Tibial artery (tissue), 4 donors: ENCODE measurements around the gene GPATCH4.

Source experiments
- DNase-seq, 2 donors: peaks; one replicate each; pipeline ENCODE4 v3.0.0-alpha.2; 2019
- H3K27ac ChIP-seq, 2 donors: fragments of 200-600 bp; sonication (generic) in 1 of 2; 1 replicate in 1 of 2; 2 replicates in 1 of 2; pipeline ENCODE4 v1.5.1; 2018 to 2019; ENCODE audit warnings: mild to moderate bottlenecking in 1 of 2
- H3K27me3 ChIP-seq, 2 donors: fragments of 200-600 bp; sonication (generic) in 1 of 2; one replicate each; pipeline versions ENCODE4 v1.5.1 to v1.6.0; 2016 to 2019
- H3K36me3 ChIP-seq, 3 donors: fragments of 200-600 bp; sonication (generic) in 2 of 3; one replicate each; pipeline ENCODE4 v1.5.1; 2016 to 2019; ENCODE audit warnings: mild to moderate bottlenecking in 2 of 3
- H3K4me1 ChIP-seq, 4 donors: fragments of 200-600 bp; sonication (generic) in 2 of 4; 1 replicate in 3 of 4; 2 replicates in 1 of 4; pipeline ENCODE4 v1.5.1; 2016 to 2019
- H3K4me3 ChIP-seq, 2 donors: fragments of 200-600 bp; sonication (generic) in 1 of 2; 1 replicate in 1 of 2; 2 replicates in 1 of 2; pipeline ENCODE4 v1.5.1; 2018 to 2019; ENCODE audit warnings: mild to moderate bottlenecking in 2 of 2
- H3K9me3 ChIP-seq, 3 donors: fragments of 200-600 bp; sonication (generic) in 1 of 3; one replicate each; pipeline ENCODE4 v1.5.1; 2016 to 2019
- intact Hi-C: fragments of 100-400 bp; cut with DNase I; formaldehyde crosslinking; loops from one replicate; pipeline ENCODE4 v1.15.0; 2023; ENCODE audit warnings: low total_unique reads
- TF ChIP-seq, protein P1 (sequence below), 2 experiments: fragments of 200-600 bp in 1 of 2; fragments of 450-650 bp in 1 of 2; IDR thresholded peaks; one replicate each; pipeline ENCODE4 v1.5.1; 2017 to 2019; ENCODE audit warnings: antibody characterized with exemption in 2 of 2, mild to moderate bottlenecking in 1 of 2, moderate library complexity in 1 of 2

Gene GPATCH4

DNA sequence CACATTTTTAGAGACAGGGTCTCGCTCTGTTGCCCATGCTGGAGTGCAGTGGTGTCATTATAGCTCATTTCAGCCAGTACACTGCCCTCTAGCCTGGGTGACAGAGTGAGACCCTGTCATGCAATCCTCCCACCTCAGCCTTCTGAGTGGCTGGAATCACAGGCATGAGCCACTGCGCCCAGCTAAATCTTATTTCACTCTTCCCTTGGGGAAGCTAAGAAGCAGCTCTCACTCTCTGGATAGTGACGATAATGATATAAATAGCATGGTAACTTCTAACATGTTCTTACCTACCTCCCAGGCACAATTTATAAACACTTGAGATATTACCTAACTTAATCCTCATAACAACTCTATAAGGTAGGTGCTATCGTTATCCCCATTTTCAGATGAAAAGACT lies 53.8 kb downstream of the GPATCH4 start:
- TF ChIP-seq, protein P1, sequence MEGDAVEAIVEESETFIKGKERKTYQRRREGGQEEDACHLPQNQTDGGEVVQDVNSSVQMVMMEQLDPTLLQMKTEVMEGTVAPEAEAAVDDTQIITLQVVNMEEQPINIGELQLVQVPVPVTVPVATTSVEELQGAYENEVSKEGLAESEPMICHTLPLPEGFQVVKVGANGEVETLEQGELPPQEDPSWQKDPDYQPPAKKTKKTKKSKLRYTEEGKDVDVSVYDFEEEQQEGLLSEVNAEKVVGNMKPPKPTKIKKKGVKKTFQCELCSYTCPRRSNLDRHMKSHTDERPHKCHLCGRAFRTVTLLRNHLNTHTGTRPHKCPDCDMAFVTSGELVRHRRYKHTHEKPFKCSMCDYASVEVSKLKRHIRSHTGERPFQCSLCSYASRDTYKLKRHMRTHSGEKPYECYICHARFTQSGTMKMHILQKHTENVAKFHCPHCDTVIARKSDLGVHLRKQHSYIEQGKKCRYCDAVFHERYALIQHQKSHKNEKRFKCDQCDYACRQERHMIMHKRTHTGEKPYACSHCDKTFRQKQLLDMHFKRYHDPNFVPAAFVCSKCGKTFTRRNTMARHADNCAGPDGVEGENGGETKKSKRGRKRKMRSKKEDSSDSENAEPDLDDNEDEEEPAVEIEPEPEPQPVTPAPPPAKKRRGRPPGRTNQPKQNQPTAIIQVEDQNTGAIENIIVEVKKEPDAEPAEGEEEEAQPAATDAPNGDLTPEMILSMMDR (IDR thresholded peaks at IDR 0.05): no peak
- Histone ChIP-seq H3K27me3 (no peaks in the 10 kb centered on the region), H3K4me3 (no peak overlapping the region), H3K9me3 (no peaks in the 10 kb centered on the region), H3K27ac (no peak overlapping the region), H3K4me1 (no peaks in the 10 kb centered on the region), H3K36me3 (no peaks in the 10 kb centered on the region)
- intact Hi-C loops: no loop called here
- DNase-seq: no peak

DNA sequence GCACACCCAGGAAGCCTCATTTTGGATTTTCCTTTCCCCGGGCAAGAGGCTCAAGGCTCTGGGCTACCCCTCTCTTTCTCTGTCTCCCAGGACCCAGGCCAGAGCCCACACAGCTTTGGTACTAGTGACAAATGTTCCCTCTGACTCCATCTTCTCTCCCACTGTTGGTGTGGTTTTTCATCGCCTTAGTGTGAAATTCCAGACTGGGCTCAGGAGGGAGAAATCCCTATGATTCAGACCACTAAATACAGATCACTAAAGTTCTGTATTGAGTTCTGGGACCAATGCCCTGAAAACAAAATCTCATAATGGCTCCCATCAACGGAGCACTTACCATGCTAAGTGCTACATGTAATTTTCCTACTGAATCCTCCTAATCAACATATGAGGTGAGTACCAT lies 55.0 kb downstream of the GPATCH4 start:
- no peaks in the 10 kb centered on the region for H3K27me3 ChIP-seq
- TF ChIP-seq, protein P1 (IDR thresholded peaks at IDR 0.05): no peak
- no peaks in the 10 kb centered on the region for H3K36me3 ChIP-seq
- H3K4me1 ChIP-seq: no peaks in the 10 kb centered on the region
- no peak overlapping the region for H3K27ac ChIP-seq
- H3K9me3 ChIP-seq: no peaks in the 10 kb centered on the region
- DNase-seq: no peak
- no peak overlapping the region for H3K4me3 ChIP-seq
- intact Hi-C loops: no loop called here

- Histone ChIP-seq H3K36me3 (no peaks in the 10 kb centered on the region), H3K9me3 (no peaks in the 10 kb centered on the region), H3K27me3 (no peaks in the 10 kb centered on the region), H3K4me1 (no peaks in the 10 kb centered on the region), H3K4me3 (no peak overlapping the region), H3K27ac (no peak overlapping the region)
- peak in 1 of 2 donors; percentile 5 for DNase-seq
- TF ChIP-seq, protein P1 (IDR thresholded peaks at IDR 0.05): no peak
- intact Hi-C loops: no loop called here
Measured at GRCh38 chr1:156544592-156545102, 56.6 kb downstream of the GPATCH4 start.
